H1 (cell line): ENCODE results near the gene BLNK. TPM values are rescaled to one million over a fixed set of nuclear protein-coding genes. Genes with fewer than 3 reads are reported as not detected.

Source experiments
- CTCF ChIA-PET: fragments of 300-600 bp; sonication (Branson Sonifier 250); formaldehyde crosslinking; loops from one replicate; lab custom pipeline; 2021; ENCODE audit not compliant: partially characterized antibody; lab: Charles Lee
- POLR2A ChIA-PET: fragments of 300-600 bp; sonication (Branson Sonifier 250); formaldehyde crosslinking; loops from one replicate; lab custom pipeline; 2021; ENCODE audit warnings: inconsistent platforms; ENCODE audit not compliant: partially characterized antibody; lab: Charles Lee
- DNase-seq, 2 experiments: peaks; one replicate each; pipeline versions ENCODE4 v3.0.0 to v3.0.0-alpha.2; 2010 to 2022; ENCODE audit warnings: low spot score in 2 of 2, low read depth in 1 of 2, mixed read lengths in 1 of 2
- FAIRE-seq: peaks from 2 replicates; lab custom pipeline; 2011; peaks lifted over from hg19 to GRCh38; lab: Jason Lieb, UNC
- H2AFZ ChIP-seq: 2 replicates; pipeline ENCODE4 v1.8.1; 2012; ENCODE audit warnings: low read length, inconsistent platforms
- H2AK5ac ChIP-seq: 2 replicates; pipeline ENCODE4 v1.6.1; 2013; ENCODE audit warnings: low read depth, low read length
- H2BK120ac ChIP-seq: replicated peaks from 2 replicates; pipeline ENCODE3; 2013; ENCODE audit warnings: low read depth, low read length, inconsistent platforms
- H2BK12ac ChIP-seq: 2 replicates; pipeline ENCODE4 v1.6.1; 2013; ENCODE audit warnings: low read depth, low read length
- H2BK15ac ChIP-seq: 2 replicates; pipeline ENCODE4 v1.6.1; 2013; ENCODE audit warnings: low read length
- H2BK20ac ChIP-seq: 2 replicates; pipeline ENCODE4 v1.6.1; 2013; ENCODE audit warnings: low read length
- H2BK5ac ChIP-seq: 2 replicates; pipeline ENCODE4 v1.6.1; 2013; ENCODE audit warnings: low read depth, low read length
- H3K14ac ChIP-seq: 2 replicates; pipeline ENCODE4 v1.6.1; 2013; ENCODE audit warnings: inconsistent platforms; ENCODE audit not compliant: insufficient read length
- H3K18ac ChIP-seq: 2 replicates; pipeline ENCODE4 v1.6.1; 2013; ENCODE audit warnings: low read length; ENCODE audit errors: extremely low read depth
- H3K23ac ChIP-seq: 2 replicates; pipeline ENCODE4 v1.6.1; 2013; ENCODE audit warnings: inconsistent platforms; ENCODE audit not compliant: insufficient read length
- H3K23me2 ChIP-seq: 2 replicates; pipeline ENCODE4 v1.6.1; 2013; ENCODE audit warnings: low read depth, low read length
- H3K27ac ChIP-seq: 2 replicates; pipeline ENCODE4 v1.6.1; 2011; ENCODE audit warnings: low read depth, low read length, inconsistent platforms
- H3K27me3 ChIP-seq, 4 experiments: replicated peaks in 1 of 4; 1 replicate in 1 of 4; 2 replicates in 3 of 4; pipeline versions ENCODE4 v1.6.1 to v1.8.1; 2011 to 2013; ENCODE audit warnings: low read length in 3 of 4, mild to moderate bottlenecking in 3 of 4, inconsistent platforms in 2 of 4, mixed read lengths in 2 of 4, moderate library complexity in 1 of 4; ENCODE audit not compliant: control insufficient read depth in 3 of 4, insufficient read depth in 3 of 4; ENCODE audit errors: extremely low read depth in 1 of 4
- H3K36me3 ChIP-seq, 4 experiments: 2 replicates each; pipeline versions ENCODE4 v1.6.1 to v1.8.1; 2011 to 2013; ENCODE audit warnings: mild to moderate bottlenecking in 4 of 4, low read length in 3 of 4, moderate library complexity in 2 of 4, control low read depth in 1 of 4, inconsistent platforms in 1 of 4; ENCODE audit not compliant: insufficient read depth in 4 of 4, control insufficient read depth in 2 of 4
- H3K4ac ChIP-seq: replicated peaks from 2 replicates; pipeline ENCODE3; 2013; ENCODE audit warnings: low read length, low read depth, mixed read lengths, inconsistent platforms; ENCODE audit not compliant: insufficient read length
- H3K4me1 ChIP-seq, 4 experiments: replicated peaks in 1 of 4; 1 replicate in 1 of 4; 2 replicates in 3 of 4; pipeline versions ENCODE4 v1.6.1 to v1.8.1; 2011 to 2013; ENCODE audit warnings: low read length in 3 of 4, inconsistent platforms in 2 of 4, mixed read lengths in 1 of 4; ENCODE audit not compliant: insufficient read depth in 4 of 4, control insufficient read depth in 3 of 4
- H3K4me2 ChIP-seq, 2 experiments: 2 replicates each; pipeline versions ENCODE4 v1.6.1 to v1.8.1; 2011 to 2013; ENCODE audit warnings: low read depth in 2 of 2, low read length in 2 of 2, control low read depth in 1 of 2, inconsistent platforms in 1 of 2, mild to moderate bottlenecking in 1 of 2; ENCODE audit not compliant: insufficient read depth in 1 of 2
- H3K4me3 ChIP-seq, 4 experiments: fragments of 200-600, 300-600 bp in 1 of 4; sonication (generic), shearing (Covaris generic), sonication (Bioruptor Twin) in 1 of 4; 2 replicates each; pipeline versions ENCODE4 v1.5.1 to v1.8.1; 2011 to 2016; ENCODE audit warnings: low read length in 4 of 4, low read depth in 3 of 4, control low read depth in 2 of 4, inconsistent platforms in 2 of 4, mild to moderate bottlenecking in 2 of 4, mixed read lengths in 1 of 4, moderate library complexity in 1 of 4; ENCODE audit not compliant: insufficient read depth in 2 of 4; ENCODE audit errors: extremely low read depth in 1 of 4
- H3K56ac ChIP-seq: replicated peaks from 2 replicates; pipeline ENCODE3; 2013; ENCODE audit warnings: low read depth, mild to moderate bottlenecking, mixed read lengths, low read length, inconsistent platforms; ENCODE audit not compliant: insufficient read length
- H3K79me1 ChIP-seq: 2 replicates; pipeline ENCODE4 v1.6.1; 2013; ENCODE audit warnings: low read depth, low read length, control low read depth
- H3K79me2 ChIP-seq, 2 experiments: 2 replicates each; pipeline versions ENCODE4 v1.6.1 to v1.8.1; 2012 to 2013; ENCODE audit warnings: low read length in 2 of 2, mild to moderate bottlenecking in 2 of 2, inconsistent platforms in 1 of 2; ENCODE audit not compliant: insufficient read depth in 2 of 2, control insufficient read depth in 1 of 2
- H3K9ac ChIP-seq, 4 experiments: replicated peaks in 1 of 4; 1 replicate in 1 of 4; 2 replicates in 3 of 4; pipeline versions ENCODE4 v1.6.1 to v1.8.1; 2011 to 2013; ENCODE audit warnings: low read depth in 3 of 4, low read length in 3 of 4, control low read depth in 2 of 4, mild to moderate bottlenecking in 2 of 4, moderate library complexity in 2 of 4, inconsistent platforms in 1 of 4; ENCODE audit errors: extremely low read depth in 1 of 4
- H3K9me3 ChIP-seq, 2 experiments: 2 replicates each; pipeline versions ENCODE4 v1.6.1 to v1.8.1; 2012 to 2013; ENCODE audit warnings: mild to moderate bottlenecking in 2 of 2, moderate library complexity in 2 of 2, control low read depth in 1 of 2, inconsistent platforms in 1 of 2, low read depth in 1 of 2, low read length in 1 of 2, mixed read lengths in 1 of 2; ENCODE audit not compliant: insufficient read depth in 2 of 2
- H4K20me1 ChIP-seq, 2 experiments: replicated peaks in 1 of 2; 2 replicates each; pipeline versions ENCODE3 to v1.8.1; 2011 to 2013; ENCODE audit warnings: inconsistent platforms in 2 of 2, low read length in 2 of 2, mild to moderate bottlenecking in 1 of 2; ENCODE audit not compliant: insufficient read depth in 2 of 2, control insufficient read depth in 1 of 2
- H4K5ac ChIP-seq: 2 replicates; pipeline ENCODE4 v1.6.1; 2013; ENCODE audit warnings: low read length, low read depth, mixed read lengths, inconsistent platforms; ENCODE audit not compliant: insufficient read length
- H4K8ac ChIP-seq: 2 replicates; pipeline ENCODE4 v1.8.0; 2013; ENCODE audit warnings: mild to moderate bottlenecking, moderate library complexity, low read length, inconsistent platforms; ENCODE audit not compliant: insufficient read depth; ENCODE audit errors: extremely low read depth
- H4K91ac ChIP-seq: replicated peaks from 2 replicates; pipeline ENCODE3; 2013; ENCODE audit warnings: low read length, mixed read lengths, inconsistent platforms; ENCODE audit not compliant: insufficient read length
- ATF2 ChIP-seq: IDR thresholded peaks from 2 replicates; pipeline ENCODE4 v1.6.1; 2012; ENCODE audit warnings: low read length, inconsistent platforms
- CBX8 ChIP-seq: fragments of 300-800, 300-1000 bp; sonication (generic); IDR thresholded peaks from 2 replicates; pipeline ENCODE4 v1.7.1; 2016; ENCODE audit warnings: low read depth, low read length, borderline replicate concordance
- GABPA ChIP-seq: IDR thresholded peaks from 2 replicates; pipeline ENCODE4 v1.6.1; 2011; ENCODE audit warnings: mild to moderate bottlenecking, low read length, moderate library complexity, borderline replicate concordance; ENCODE audit not compliant: insufficient read depth
- KDM5A ChIP-seq: fragments of 200-600 bp; IDR thresholded peaks from 2 replicates; pipeline ENCODE4 v1.7.1; 2012; ENCODE audit warnings: mild to moderate bottlenecking, low read length, inconsistent platforms, mixed read lengths
- POLR2AphosphoS5 ChIP-seq: IDR thresholded peaks from 2 replicates; pipeline ENCODE4 v1.6.1; 2011; ENCODE audit warnings: low read depth, low read length
- RBBP5 ChIP-seq: IDR thresholded peaks from 2 replicates; pipeline ENCODE4 v1.7.1; 2012; ENCODE audit warnings: low read depth, mild to moderate bottlenecking, inconsistent platforms, low read length, moderate library complexity, borderline replicate concordance
- SAP30 ChIP-seq: fragments of 300-600 bp; sonication (generic); IDR thresholded peaks from 2 replicates; pipeline ENCODE4 v1.7.1; 2012; ENCODE audit warnings: low read length, moderate library complexity, mild to moderate bottlenecking, inconsistent platforms; ENCODE audit not compliant: insufficient read depth, insufficient replicate concordance
- SRF ChIP-seq: IDR thresholded peaks from 2 replicates; pipeline ENCODE4 v1.6.1; 2011; ENCODE audit warnings: mild to moderate bottlenecking, low read depth, low read length, moderate library complexity
- SUZ12 ChIP-seq: fragments of 200-600 bp; sonication (generic); IDR thresholded peaks from 2 replicates; pipeline ENCODE4 v1.6.1; 2012; ENCODE audit warnings: mild to moderate bottlenecking, inconsistent platforms, low read length, moderate library complexity, mixed read lengths
- TAF1 ChIP-seq: IDR thresholded peaks from 2 replicates; pipeline ENCODE4 v1.6.1; 2011; ENCODE audit warnings: mild to moderate bottlenecking, low read depth, low read length
- TAF7 ChIP-seq: optimal IDR thresholded peaks from 2 replicates; pipeline ENCODE3; 2011; ENCODE audit warnings: low read depth, mild to moderate bottlenecking, inconsistent platforms, low read length, moderate library complexity, borderline replicate concordance
- TBP ChIP-seq: IDR thresholded peaks from 2 replicates; pipeline ENCODE4 v1.6.1; 2011; ENCODE audit warnings: low read depth, low read length, improper control_type of control experiment
- WGBS, 2 experiments: shearing (Covaris generic) in 1 of 2; methylation state at CpG; one replicate each; pipeline versions ENCODE4 v1.1.6 to v1.1.7; 2013 to 2015; ENCODE audit warnings: low lambda C conversion rate in 2 of 2, mixed read lengths in 2 of 2, inconsistent platforms in 1 of 2, low coverage in 1 of 2, missing lambda C conversion rate in 1 of 2; ENCODE audit not compliant: insufficient replicate concordance in 2 of 2, insufficient coverage in 1 of 2, insufficient read length in 1 of 2; ENCODE audit errors: extremely low coverage in 1 of 2, missing lambda C conversion rate in 1 of 2; 5-methylcytosine and 5-hydroxymethylcytosine counted together
- polyA plus RNA-seq, 7 experiments: library from polyadenylated mRNA; depleted of rRNA in 3 of 7; stranded (reverse) in 5 of 7; unstranded in 2 of 7; fragments of >200 nt in 5 of 7; fragments of 200-250 nt in 2 of 7; gene quantifications; 1 replicate in 5 of 7; 2 replicates in 1 of 7; 4 replicates in 1 of 7; pipeline versions ENCODE4 v1.2.1 to v1.2.3, GENCODE V29; 2011 to 2013; ENCODE audit warnings: missing spikeins in 2 of 7, mixed read lengths in 2 of 7
- total RNA-seq: library from RNA; stranded (reverse); fragmentation: NEBNext Ultra II Directional; extraction: Animal tissue kit (Norgen Biotek cat#: 25700); gene quantifications from 2 replicates; pipeline ENCODE4 v1.2.1, GENCODE V29; 2021

The BLNK gene
- total and polyA plus RNA-seq, 2 of the 8 experiments (the other 6 are each of a cell fraction or from before 2014, with no cell fraction given) = not detected

GRCh38 chr10:96305019-96305418 is 33.6 kb upstream of the BLNK start:
- Histone ChIP-seq H2BK15ac (no peak overlapping the region), H4K5ac (no peak overlapping the region), H3K27ac (no peak overlapping the region), H3K4me1 (peaks cover 0 to 16% (median 12%) of the 10 kb centered on the region in 4 experiments), H2BK120ac (no peak overlapping the region), H3K23me2 (no peaks in the 10 kb centered on the region), H3K14ac (no peak overlapping the region), H2BK5ac (no peak overlapping the region), H3K27me3 (no peaks in the 10 kb centered on the region; a peak in 2 of 7 replicates), H3K9ac (no peak overlapping the region), H3K4ac (no peak overlapping the region), H4K91ac (no peak overlapping the region), H2AFZ (no peak overlapping the region), H3K4me2 (no peak overlapping the region), H3K36me3 (no peaks in the 10 kb centered on the region), H3K79me2 (no peaks in the 10 kb centered on the region), H2BK20ac (no peak overlapping the region), H4K8ac (no peak overlapping the region), H3K23ac (no peak overlapping the region), H3K56ac (no peak overlapping the region), H3K18ac (no peak overlapping the region), H3K79me1 (no peaks in the 10 kb centered on the region), H4K20me1 (no peaks in the 10 kb centered on the region), H3K4me3 (no peak overlapping the region), H3K9me3 (no peaks in the 10 kb centered on the region), H2AK5ac (no peak overlapping the region), H2BK12ac (no peak overlapping the region)
- no peak for DNase-seq
- FAIRE-seq = no peak
- 92% methylated on average over 3 of the region's 3 CpGs; no CpG with 5 or more reads in 1 of the 2 experiments for WGBS, 2 experiments
- POLR2A ChIA-PET = no interaction called here
- CTCF ChIA-PET = interaction anchor here (0.6 to 1.7 kb wide), 8 partner anchors 10 to 288 kb away, joined by 3 to 7 read pairs (median 4); no protein-coding TSS in a partner anchor
- TF ChIP-seq SUZ12 (no peak), POLR2AphosphoS5 (no peak), KDM5A (no peak), TAF1 (no peak), CBX8 (no peak), TAF7 (no peak), ATF2 (no peak), TBP (no peak), SAP30 (no peak), GABPA (no peak), RBBP5 (no peak), SRF (no peak)
